Measurements from ENCODE around the gene ANKLE2.

DNA sequence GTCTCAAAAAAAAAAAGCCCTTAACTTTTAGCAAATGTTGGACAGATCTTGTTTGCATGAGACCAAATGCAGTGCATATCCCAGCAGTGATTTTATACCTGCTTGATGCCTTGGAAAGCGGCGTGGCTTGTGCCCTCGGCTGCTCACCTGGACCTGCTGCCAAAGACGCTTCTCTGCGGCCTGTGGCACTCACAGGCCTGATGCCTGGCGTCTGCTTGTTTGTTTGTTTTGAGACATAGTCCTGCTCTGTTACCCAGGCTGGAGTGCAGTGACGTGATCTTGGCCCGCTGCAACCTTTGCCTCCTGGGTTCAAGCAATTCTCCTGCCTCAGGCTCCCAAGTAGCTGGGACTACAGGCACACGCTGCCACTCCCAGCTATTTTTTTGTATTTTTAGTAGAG, 45.8 kb downstream of the ANKLE2 start:
- TF ChIP-seq GATA1 (IDR thresholded peaks at IDR 0.05; ENCODE audit: low read depth, low read length) (no peak), POLR2A (IDR thresholded peaks at IDR 0.05; ENCODE audit: low read length) (no peak)

Measured in erythroblast (primary cell).